Skeletal muscle satellite cell (primary cell): Measurements from ENCODE around the gene CLNK.

Experiments
- H3K27me3 ChIP-seq: 2 replicates; pipeline ENCODE4 v1.7.0; 2013; ENCODE audit warnings: low read length; ENCODE audit not compliant: control insufficient read depth, insufficient read depth
- H3K36me3 ChIP-seq: 2 replicates; pipeline ENCODE4 v1.7.0; 2013; ENCODE audit warnings: mild to moderate bottlenecking, control low read depth, low read length; ENCODE audit not compliant: insufficient read depth
- H3K4me1 ChIP-seq: 2 replicates; pipeline ENCODE4 v1.7.0; 2013; ENCODE audit warnings: low read length; ENCODE audit not compliant: control insufficient read depth, insufficient read depth
- H3K4me2 ChIP-seq: 2 replicates; pipeline ENCODE4 v1.7.0; 2013; ENCODE audit warnings: mild to moderate bottlenecking, low read length
- H3K4me3 ChIP-seq: 2 replicates; pipeline ENCODE4 v1.7.0; 2013; ENCODE audit warnings: low read length
- H3K9ac ChIP-seq: 2 replicates; pipeline ENCODE4 v1.7.0; 2013; ENCODE audit warnings: mild to moderate bottlenecking, low read depth, low read length, moderate library complexity
- H3K9me3 ChIP-seq: replicated peaks from 2 replicates; pipeline ENCODE4 v1.7.0; 2013; ENCODE audit warnings: mild to moderate bottlenecking, control low read depth, low read length

The CLNK gene

GRCh38 chr4:10722957-10723356 is 38.4 kb upstream of the CLNK start:
- H3K4me2 ChIP-seq: no peak overlapping the region
- H3K4me3 ChIP-seq: no peak overlapping the region
- no peak overlapping the region for H3K9ac ChIP-seq
- no peaks in the 10 kb centered on the region for H3K36me3 ChIP-seq
- H3K9me3 ChIP-seq: no peaks in the 10 kb centered on the region
- H3K4me1 ChIP-seq: no peaks in the 10 kb centered on the region
- no peaks in the 10 kb centered on the region for H3K27me3 ChIP-seq

GRCh38 chr4:10721616-10722015 is 37.0 kb upstream of the CLNK start:
- H3K36me3 ChIP-seq: no peaks in the 10 kb centered on the region
- H3K4me2 ChIP-seq: no peak overlapping the region
- H3K9me3 ChIP-seq: no peaks in the 10 kb centered on the region
- no peak overlapping the region for H3K9ac ChIP-seq
- H3K4me1 ChIP-seq: no peaks in the 10 kb centered on the region
- H3K4me3 ChIP-seq: no peak overlapping the region
- no peaks in the 10 kb centered on the region for H3K27me3 ChIP-seq

- no peak overlapping the region for H3K4me3 ChIP-seq
- H3K4me1 ChIP-seq: peaks cover 2% of the 10 kb centered on the region
- no peak overlapping the region for H3K4me2 ChIP-seq
- no peak overlapping the region for H3K9ac ChIP-seq
- no peaks in the 10 kb centered on the region for H3K27me3 ChIP-seq
- H3K9me3 ChIP-seq: no peaks in the 10 kb centered on the region
- no peaks in the 10 kb centered on the region for H3K36me3 ChIP-seq
Observed at GRCh38 chr4:10716163-10716562, 31.6 kb upstream of the CLNK start.

GRCh38 chr4:10715696-10716095 is 31.1 kb upstream of the CLNK start:
- H3K9ac ChIP-seq: no peak overlapping the region
- H3K36me3 ChIP-seq: no peaks in the 10 kb centered on the region
- H3K4me2 ChIP-seq: no peak overlapping the region

GRCh38 chr4:10715135-10715534 is 30.6 kb upstream of the CLNK start:
- Histone ChIP-seq H3K4me1 (peaks cover 2% of the 10 kb centered on the region), H3K9me3 (no peaks in the 10 kb centered on the region), H3K27me3 (no peaks in the 10 kb centered on the region), H3K4me3 (no peak overlapping the region), H3K36me3 (no peaks in the 10 kb centered on the region), H3K4me2 (no peak overlapping the region), H3K9ac (no peak overlapping the region)

More at GRCh38 chr4:10715696-10716095, 31.1 kb upstream of the CLNK start:
- Histone ChIP-seq H3K4me3 (no peak overlapping the region), H3K9me3 (no peaks in the 10 kb centered on the region), H3K4me1 (peaks cover 2% of the 10 kb centered on the region), H3K27me3 (no peaks in the 10 kb centered on the region)

- Histone ChIP-seq H3K36me3 (no peaks in the 10 kb centered on the region), H3K4me3 (no peak overlapping the region), H3K9me3 (no peaks in the 10 kb centered on the region), H3K27me3 (no peaks in the 10 kb centered on the region), H3K4me2 (no peak overlapping the region), H3K9ac (no peak overlapping the region), H3K4me1 (peaks cover 2% of the 10 kb centered on the region)
Observed at GRCh38 chr4:10713591-10713990, 29.0 kb upstream of the CLNK start.

- H3K27me3 ChIP-seq: no peaks in the 10 kb centered on the region
- H3K4me2 ChIP-seq: no peak overlapping the region
- no peak overlapping the region for H3K9ac ChIP-seq
- no peak overlapping the region for H3K4me3 ChIP-seq
- no peaks in the 10 kb centered on the region for H3K9me3 ChIP-seq
- no peaks in the 10 kb centered on the region for H3K36me3 ChIP-seq
- peaks cover 47% of the 10 kb centered on the region for H3K4me1 ChIP-seq
Observed at GRCh38 chr4:10706236-10706635, 21.7 kb upstream of the CLNK start.

- no peaks in the 10 kb centered on the region for H3K9me3 ChIP-seq
- no peak overlapping the region for H3K9ac ChIP-seq
- no peaks in the 10 kb centered on the region for H3K27me3 ChIP-seq
- no peaks in the 10 kb centered on the region for H3K36me3 ChIP-seq
- H3K4me1 ChIP-seq: peaks cover 47% of the 10 kb centered on the region
- peak overlapping the region; percentile 12 for H3K4me2 ChIP-seq
- H3K4me3 ChIP-seq: no peak overlapping the region
Observed at GRCh38 chr4:10704430-10704810, 19.9 kb upstream of the CLNK start.

- peak overlapping the region; percentile 12 for H3K4me2 ChIP-seq
- H3K36me3 ChIP-seq: no peaks in the 10 kb centered on the region
- no peak overlapping the region for H3K4me3 ChIP-seq
- H3K9me3 ChIP-seq: no peaks in the 10 kb centered on the region
- H3K9ac ChIP-seq: no peak overlapping the region
- H3K27me3 ChIP-seq: no peaks in the 10 kb centered on the region
- H3K4me1 ChIP-seq: peaks cover 47% of the 10 kb centered on the region
Observed at GRCh38 chr4:10703766-10704429, 19.3 kb upstream of the CLNK start.

GRCh38 chr4:10703156-10703555 is 18.6 kb upstream of the CLNK start:
- Histone ChIP-seq H3K27me3 (no peaks in the 10 kb centered on the region), H3K4me2 (peak overlapping the region; percentile 33), H3K9me3 (no peaks in the 10 kb centered on the region), H3K36me3 (no peaks in the 10 kb centered on the region), H3K4me3 (no peak overlapping the region), H3K4me1 (peaks cover 47% of the 10 kb centered on the region), H3K9ac (no peak overlapping the region)

- no peaks in the 10 kb centered on the region for H3K36me3 ChIP-seq
- no peak overlapping the region for H3K9ac ChIP-seq
- no peak overlapping the region for H3K4me3 ChIP-seq
- H3K4me2 ChIP-seq: no peak overlapping the region
- no peaks in the 10 kb centered on the region for H3K27me3 ChIP-seq
- H3K9me3 ChIP-seq: no peaks in the 10 kb centered on the region
- H3K4me1 ChIP-seq: peaks cover 47% of the 10 kb centered on the region
Observed at GRCh38 chr4:10701702-10702460, 17.3 kb upstream of the CLNK start.

GRCh38 chr4:10701161-10701560 is 16.6 kb upstream of the CLNK start:
- Histone ChIP-seq H3K9ac (no peak overlapping the region), H3K4me2 (no peak overlapping the region), H3K4me1 (peaks cover 42% of the 10 kb centered on the region), H3K9me3 (no peaks in the 10 kb centered on the region), H3K36me3 (no peaks in the 10 kb centered on the region), H3K4me3 (no peak overlapping the region), H3K27me3 (no peaks in the 10 kb centered on the region)
